RPMI8226 (cell line): ENCODE results near the gene DTX2.
"Not testable (repeated sequence)": the region's sequence is repeated elsewhere in the genome, so short reads cannot be mapped to it uniquely, and the experiment has no call there.

ENCODE experiments used
- DNase-seq: peaks from one replicate; pipeline ENCODE4 v3.0.0-alpha.2; 2015

DTX2 gene

GRCh38 chr7:76495717-76496116, 34.2 kb downstream of the DTX2 start:
- DNase-seq: not testable (repeated sequence)

- not testable (repeated sequence) for DNase-seq
These were observed 36.5 kb downstream of the DTX2 start for GRCh38 chr7:76497918-76498582.

GRCh38 chr7:76498583-76499200, 37.2 kb downstream of the DTX2 start:
- not testable (repeated sequence) for DNase-seq

- not testable (repeated sequence) for DNase-seq
These were observed 37.9 kb downstream of the DTX2 start for GRCh38 chr7:76499201-76499923.

- not testable (repeated sequence) for DNase-seq
These were observed 38.4 kb downstream of the DTX2 start for GRCh38 chr7:76499924-76500241.

GRCh38 chr7:76502224-76502623, 40.7 kb downstream of the DTX2 start:
- not testable (repeated sequence) for DNase-seq

- not testable (repeated sequence) for DNase-seq
These were observed 41.3 kb downstream of the DTX2 start for GRCh38 chr7:76502836-76503235.

GRCh38 chr7:76503244-76503643, 41.7 kb downstream of the DTX2 start:
- DNase-seq: not testable (repeated sequence)

- not testable (repeated sequence) for DNase-seq
These were observed 43.0 kb downstream of the DTX2 start for GRCh38 chr7:76504351-76505167.

GRCh38 chr7:76505168-76506080, 43.9 kb downstream of the DTX2 start:
- DNase-seq: no peak

GRCh38 chr7:76506081-76506440, 44.6 kb downstream of the DTX2 start:
- no peak for DNase-seq

GRCh38 chr7:76506643-76507042, 45.1 kb downstream of the DTX2 start:
- not testable (repeated sequence) for DNase-seq

- DNase-seq: no peak
These were observed 46.4 kb downstream of the DTX2 start for GRCh38 chr7:76507723-76508406.

- DNase-seq: no peak
These were observed 48.7 kb downstream of the DTX2 start, which contains the start of gene UPK3B for GRCh38 chr7:76509931-76510877. TSS of gene UPK3B (plus strand) at chr7:76510552. CDS start at chr7:76510653, 101 bp downstream.

GRCh38 chr7:76511200-76511910, 49.8 kb downstream of the DTX2 start:
- not testable (repeated sequence) for DNase-seq

GRCh38 chr7:76511911-76512885, 50.7 kb downstream of the DTX2 start:
- DNase-seq: not testable (repeated sequence)

GRCh38 chr7:76512941-76513816, 51.7 kb downstream of the DTX2 start:
- DNase-seq: no peak
